Fibroblast of villous mesenchyme (primary cell): ENCODE measurements around the gene XPR1. TPM values are rescaled to one million over a fixed set of nuclear protein-coding genes. Genes with fewer than 3 reads are reported as not detected.

Experiments
- DNase-seq: peaks from one replicate; pipeline ENCODE4 v3.0.0-alpha.2; 2010; ENCODE audit warnings: low read depth
- H3K4me3 ChIP-seq: 2 replicates; pipeline ENCODE4 v1.5.1; 2011; ENCODE audit warnings: low read depth, mild to moderate bottlenecking, low read length
- CTCF ChIP-seq: IDR thresholded peaks from 2 replicates; pipeline ENCODE4 v1.5.1; 2012; ENCODE audit warnings: low read depth, mild to moderate bottlenecking, low read length; ENCODE audit not compliant: insufficient read depth
- total RNA-seq: library from RNA; depleted of rRNA; stranded (reverse); fragments of >200 nt; gene quantifications from 2 replicates; pipeline ENCODE4 v1.2.3, GENCODE V29; 2012

Gene XPR1
- total RNA-seq, 1 donor = 31.5 TPM

- DNase-seq = no peak
- H3K4me3 ChIP-seq = no peak overlapping the region
- TF ChIP-seq CTCF = no peak
These were observed 542 bp upstream of the XPR1 start for GRCh38 chr1:180631194-180631765.

DNA sequence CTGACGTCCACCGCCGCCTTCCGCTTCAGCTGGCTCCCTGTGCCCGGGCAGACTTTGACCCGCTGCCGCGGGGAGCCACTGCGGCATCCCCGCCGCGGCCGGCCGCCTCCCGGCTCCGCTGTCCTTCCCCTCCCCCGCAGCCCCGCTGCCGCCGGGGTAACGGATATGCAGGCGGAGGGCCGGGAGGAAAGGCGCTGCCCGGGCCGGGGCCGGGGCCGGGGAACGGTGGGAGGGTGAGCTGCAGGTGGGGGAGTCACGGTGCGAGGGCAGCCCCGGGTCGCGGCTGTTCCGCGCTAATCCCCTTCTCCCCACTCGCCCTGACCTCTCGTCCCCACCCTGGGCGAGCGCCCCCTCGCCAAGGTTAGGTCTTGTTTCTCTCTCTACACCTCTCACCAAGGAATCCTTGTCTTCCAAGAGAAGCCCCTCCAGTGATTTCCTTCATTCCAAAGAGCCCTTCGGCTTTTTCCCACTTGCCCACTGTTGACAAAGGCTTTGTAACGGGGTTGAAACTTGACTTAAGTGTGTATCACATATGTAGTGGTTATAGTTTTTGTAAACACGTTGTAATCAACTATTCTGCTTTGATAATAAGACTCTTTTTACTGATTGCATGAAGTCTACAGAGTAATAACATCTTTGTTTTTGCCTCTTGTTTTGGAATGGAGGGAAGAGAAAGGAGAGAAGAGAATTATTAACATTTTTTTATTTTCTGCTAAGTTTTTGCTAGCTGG, 669 bp downstream of the XPR1 start:
- peak; percentile 23 for TF ChIP-seq CTCF
- peak overlapping the region; percentile 93 for H3K4me3 ChIP-seq
- no peak for DNase-seq

DNA sequence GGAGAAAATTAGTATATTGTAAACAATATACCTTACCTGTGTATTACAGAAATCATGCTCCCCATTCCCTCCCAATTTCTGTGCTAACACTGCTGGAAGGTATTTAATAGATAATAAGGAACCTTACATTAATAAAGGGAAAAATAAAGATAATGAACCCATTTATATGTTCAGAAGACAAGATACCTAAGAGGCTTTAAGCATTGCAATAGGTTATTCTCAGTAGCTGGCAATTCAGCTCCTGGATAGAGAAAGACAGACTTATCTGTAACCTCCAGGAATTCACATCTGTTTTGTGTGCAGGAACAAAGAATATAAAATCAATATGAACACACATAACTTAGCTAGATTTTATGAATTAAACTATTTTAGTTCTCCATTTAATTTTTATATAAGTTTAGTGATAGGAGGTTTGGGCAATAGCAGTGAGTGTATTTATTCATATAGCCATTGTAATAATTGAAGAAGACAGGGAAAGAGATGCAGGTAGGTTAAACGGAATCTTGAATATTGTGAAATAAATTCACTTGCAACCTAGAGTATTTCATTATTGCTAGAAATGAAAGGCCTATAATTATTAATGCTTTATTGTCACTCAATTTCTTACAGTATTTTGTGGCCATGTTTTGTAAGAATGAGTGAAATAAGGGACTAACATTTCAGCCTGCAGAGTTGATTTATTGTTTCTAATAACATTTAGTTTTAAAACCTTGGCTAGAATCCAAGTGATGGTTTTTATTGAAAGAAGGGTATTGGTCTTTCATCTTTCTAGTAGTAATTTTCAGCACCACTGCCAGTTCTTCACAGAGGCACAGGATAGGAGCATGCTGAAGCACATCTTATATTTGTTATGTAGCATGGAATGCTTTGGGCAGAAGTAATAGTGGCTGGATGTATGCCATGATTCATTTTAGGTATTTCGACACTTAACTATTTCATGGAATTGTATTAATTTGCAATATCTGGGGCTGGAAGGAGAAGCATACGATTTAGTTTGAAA, 1.5 kb downstream of the XPR1 start:
- no peak for TF ChIP-seq CTCF
- peak; percentile 22 for DNase-seq
- peak overlapping the region; percentile 93 for H3K4me3 ChIP-seq

DNA sequence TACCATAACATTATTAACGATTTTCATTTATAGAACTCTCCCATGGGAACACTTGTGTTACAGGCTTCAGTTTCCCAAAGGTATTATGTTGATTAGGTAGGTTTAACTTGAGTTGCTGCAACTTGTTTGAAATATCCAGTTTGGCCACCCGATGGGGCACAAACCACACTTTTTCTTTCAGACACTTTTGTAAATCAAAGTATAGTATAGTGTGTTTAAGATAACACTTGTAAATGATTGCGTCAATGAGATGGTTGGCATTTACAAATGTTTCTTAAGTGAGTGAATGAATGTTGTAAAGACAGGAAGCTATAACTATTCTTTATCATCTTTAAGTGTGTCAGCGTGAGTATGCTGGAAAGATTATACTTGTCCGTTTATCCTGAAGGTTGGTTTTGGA, 4.3 kb downstream of the XPR1 start:
- peak; percentile 79 for DNase-seq
- no peak overlapping the region for H3K4me3 ChIP-seq
- peak; percentile 44 for TF ChIP-seq CTCF

GRCh38 chr1:180639871-180640270, 8.0 kb downstream of the XPR1 start:
- H3K4me3 ChIP-seq = no peak overlapping the region
- TF ChIP-seq CTCF = no peak
- DNase-seq = no peak

GRCh38 chr1:180640531-180640949, 8.7 kb downstream of the XPR1 start:
- TF ChIP-seq CTCF = no peak

More at GRCh38 chr1:180640531-180640949, 8.7 kb downstream of the XPR1 start:
- no peak for DNase-seq
- no peak overlapping the region for H3K4me3 ChIP-seq
